GM12878 (cell line): ENCODE results near the gene GTF2F2. TPM values are rescaled to one million over a fixed set of nuclear protein-coding genes. Genes with fewer than 3 reads are reported as not detected.

Experiments
- ATF7 ChIP-seq: fragments of 450-650 bp; IDR thresholded peaks from 2 replicates; pipeline ENCODE4 v1.6.1; 2016; ENCODE audit warnings: low read depth, mild to moderate bottlenecking
- BHLHE40 ChIP-seq, 2 experiments: fragments of 450-650 bp in 1 of 2; IDR thresholded peaks; 2 replicates each; pipeline ENCODE4 v1.6.1; 2011 to 2017; ENCODE audit warnings: low read depth in 2 of 2, borderline replicate concordance in 1 of 2, improper control_type of control experiment in 1 of 2, low read length in 1 of 2, mild to moderate bottlenecking in 1 of 2
- CBFB ChIP-seq: IDR thresholded peaks from 2 replicates; pipeline ENCODE4 v1.6.1; 2016; ENCODE audit warnings: antibody characterized with exemption, low read depth
- CBX5 ChIP-seq: sonication (generic); IDR thresholded peaks from 2 replicates; pipeline ENCODE4 v1.6.1; 2016; ENCODE audit warnings: low read depth, moderate library complexity, mild to moderate bottlenecking, inconsistent platforms
- ETV6 ChIP-seq, 2 experiments: fragments of 450-650 bp in 1 of 2; IDR thresholded peaks in 1 of 2; conservative IDR thresholded peaks in 1 of 2; 2 replicates each; pipeline ENCODE4 v1.6.1; 2014; ENCODE audit warnings: antibody characterized with exemption in 1 of 2, borderline replicate concordance in 1 of 2, low read depth in 1 of 2, mild to moderate bottlenecking in 1 of 2, moderate library complexity in 1 of 2
- IKZF2 ChIP-seq, 2 experiments: fragments of 450-650 bp; IDR thresholded peaks; 2 replicates each; pipeline ENCODE4 v1.6.1; 2017; ENCODE audit warnings: mild to moderate bottlenecking in 2 of 2, moderate library complexity in 2 of 2
- IRF4 ChIP-seq: IDR thresholded peaks from 2 replicates; pipeline ENCODE4 v1.6.1; 2011; ENCODE audit warnings: low read depth, low read length
- KAT2A ChIP-seq: conservative IDR thresholded peaks from 2 replicates; pipeline ENCODE4 v1.6.1; 2011; ENCODE audit warnings: low read depth, low read length; ENCODE audit not compliant: control insufficient read depth
- MTA2 ChIP-seq: fragments of 450-650 bp; IDR thresholded peaks from 2 replicates; pipeline ENCODE4 v1.6.1; 2016; ENCODE audit warnings: low read depth, mild to moderate bottlenecking, moderate library complexity
- POLR2A ChIP-seq: IDR thresholded peaks from 2 replicates; pipeline ENCODE4 v1.6.1; 2011; ENCODE audit warnings: low read depth, mild to moderate bottlenecking, low read length
- POU2F2 ChIP-seq: IDR thresholded peaks from 3 replicates; pipeline ENCODE4 v1.6.1; 2011; ENCODE audit warnings: low read depth, mild to moderate bottlenecking, low read length, borderline replicate concordance
- RFX5 ChIP-seq: IDR thresholded peaks from 2 replicates; pipeline ENCODE4 v1.6.1; 2011; ENCODE audit warnings: low read depth, low read length, improper control_type of control experiment
- SMARCA5 ChIP-seq: fragments of 450-650 bp; IDR thresholded peaks from 2 replicates; pipeline ENCODE4 v1.6.1; 2017; ENCODE audit warnings: mild to moderate bottlenecking
- SPI1 ChIP-seq: IDR thresholded peaks from 2 replicates; pipeline ENCODE4 v1.6.1; 2011; ENCODE audit warnings: low read depth, mild to moderate bottlenecking, low read length, moderate library complexity, borderline replicate concordance; ENCODE audit not compliant: insufficient read depth
- SREBF2 ChIP-seq: IDR thresholded peaks from 2 replicates; pipeline ENCODE4 v1.6.1; 2012; ENCODE audit warnings: mild to moderate bottlenecking, low read length
- SUPT20H ChIP-seq: IDR thresholded peaks from 2 replicates; pipeline ENCODE4 v1.6.1; 2011; ENCODE audit warnings: low read depth, mild to moderate bottlenecking, low read length, moderate library complexity, borderline replicate concordance; ENCODE audit not compliant: control insufficient read depth
- TAF1 ChIP-seq: IDR thresholded peaks from 2 replicates; pipeline ENCODE4 v1.6.1; 2011; ENCODE audit warnings: mild to moderate bottlenecking, low read depth, low read length, borderline replicate concordance
- ZNF217 ChIP-seq: fragments of 450-650 bp; IDR thresholded peaks from 2 replicates; pipeline ENCODE4 v1.6.1; 2017; ENCODE audit warnings: antibody characterized with exemption, mild to moderate bottlenecking
- ZZZ3 ChIP-seq: IDR thresholded peaks from 2 replicates; pipeline ENCODE4 v1.6.1; 2011; ENCODE audit warnings: low read depth; ENCODE audit not compliant: control insufficient read depth, insufficient read length
- polyA plus RNA-seq, 11 experiments: library from polyadenylated mRNA; depleted of rRNA in 4 of 11; unstranded in 6 of 11; stranded (reverse) in 5 of 11; fragments of >200 nt; fragmentation: Nextera tagmentation in 4 of 11; fragmentation: Illumina TruSeq in 1 of 11; extraction: Ambion mirVana in 4 of 11; extraction: Trizol in 1 of 11; gene quantifications; 1 replicate in 1 of 11; 2 replicates in 10 of 11; pipeline versions ENCODE4 v1.2.1 to v1.2.3, GENCODE V29; 2011 to 2016; ENCODE audit warnings: inconsistent platforms in 2 of 11, missing spikeins in 2 of 11, low read depth in 1 of 11
- total RNA-seq, 4 experiments: library from RNA; depleted of rRNA in 3 of 4; stranded (reverse); fragments of >200 nt in 3 of 4; fragmentation: Illumina TruSeq in 1 of 4; extraction: Trizol in 1 of 4; gene quantifications; 2 replicates each; pipeline versions ENCODE4 v1.2.1 to v1.2.3, GENCODE V29; 2013 to 2021
- TF ChIP-seq, protein P1 (sequence below): fragments of 450-650 bp; IDR thresholded peaks from 2 replicates; pipeline ENCODE4 v1.6.1; 2017; ENCODE audit warnings: mild to moderate bottlenecking, moderate library complexity
- TF ChIP-seq, protein P2 (sequence below): IDR thresholded peaks from 2 replicates; pipeline ENCODE4 v1.6.1; 2012; ENCODE audit warnings: low read depth, low read length, improper control_type of control experiment
- TF ChIP-seq, protein P3 (sequence below): fragments of 450-650 bp; IDR thresholded peaks from 2 replicates; pipeline ENCODE4 v1.6.1; 2016; ENCODE audit warnings: mild to moderate bottlenecking
- TF ChIP-seq, protein P4 (sequence below): IDR thresholded peaks from 2 replicates; pipeline ENCODE4 v1.6.1; 2011; ENCODE audit warnings: low read depth, mild to moderate bottlenecking, low read length, moderate library complexity, borderline replicate concordance; ENCODE audit errors: extremely low read depth

Gene GTF2F2
- total and polyA plus RNA-seq, 10 of the 15 experiments (the other 5 are each of a cell fraction or from before 2014, with no cell fraction given), result 14.5 to 30.8 (median 22.6) TPM

DNA sequence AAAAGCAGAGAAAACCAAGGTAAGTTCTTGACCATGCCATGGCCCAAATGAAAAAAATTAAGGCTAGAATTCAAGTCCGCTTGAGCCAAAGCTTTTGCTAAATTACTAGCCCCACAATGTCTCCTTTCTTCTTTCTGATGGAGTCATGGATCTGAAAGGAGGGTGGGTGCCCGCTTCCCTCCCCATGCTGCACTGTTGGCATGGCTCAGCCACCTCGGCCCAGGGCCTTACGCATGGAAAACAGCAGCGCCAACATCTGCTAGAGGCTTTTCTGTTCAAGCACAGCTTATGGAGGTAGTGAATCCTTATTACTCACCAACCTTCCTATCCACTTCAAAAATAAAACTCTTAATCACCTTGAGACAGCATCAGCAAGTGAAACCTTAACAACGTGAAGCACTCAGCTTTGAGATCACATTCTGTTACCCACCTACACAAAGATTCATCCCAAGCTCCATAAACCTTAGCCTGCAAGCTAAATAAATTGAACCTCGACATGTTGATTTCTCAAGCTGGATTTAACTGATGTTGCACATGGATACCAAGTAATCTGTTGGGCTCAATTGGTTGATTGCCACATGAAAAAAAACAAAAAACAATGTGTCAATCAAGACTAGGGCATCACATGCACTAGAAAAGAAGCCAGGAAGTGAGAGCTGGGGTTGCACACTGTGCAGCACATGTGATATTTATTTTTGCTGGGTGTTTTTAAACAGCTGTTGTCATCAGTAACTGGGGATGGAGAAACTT is 177.3 kb downstream of the GTF2F2 start (continued):
- no peak for TF ChIP-seq ATF7
- TF ChIP-seq TAF1, result no peak
- TF ChIP-seq POU2F2, result no peak
- TF ChIP-seq ETV6 (conservative IDR thresholded peaks at IDR 0.05 in 1 of 2, IDR thresholded peaks at IDR 0.05 in 1 of 2; ENCODE audit: borderline replicate concordance in 1 of 2, low read depth in 1 of 2), result no peak
- TF ChIP-seq IRF4, result no peak
- no peak for TF ChIP-seq ZNF217
- TF ChIP-seq, protein P1, sequence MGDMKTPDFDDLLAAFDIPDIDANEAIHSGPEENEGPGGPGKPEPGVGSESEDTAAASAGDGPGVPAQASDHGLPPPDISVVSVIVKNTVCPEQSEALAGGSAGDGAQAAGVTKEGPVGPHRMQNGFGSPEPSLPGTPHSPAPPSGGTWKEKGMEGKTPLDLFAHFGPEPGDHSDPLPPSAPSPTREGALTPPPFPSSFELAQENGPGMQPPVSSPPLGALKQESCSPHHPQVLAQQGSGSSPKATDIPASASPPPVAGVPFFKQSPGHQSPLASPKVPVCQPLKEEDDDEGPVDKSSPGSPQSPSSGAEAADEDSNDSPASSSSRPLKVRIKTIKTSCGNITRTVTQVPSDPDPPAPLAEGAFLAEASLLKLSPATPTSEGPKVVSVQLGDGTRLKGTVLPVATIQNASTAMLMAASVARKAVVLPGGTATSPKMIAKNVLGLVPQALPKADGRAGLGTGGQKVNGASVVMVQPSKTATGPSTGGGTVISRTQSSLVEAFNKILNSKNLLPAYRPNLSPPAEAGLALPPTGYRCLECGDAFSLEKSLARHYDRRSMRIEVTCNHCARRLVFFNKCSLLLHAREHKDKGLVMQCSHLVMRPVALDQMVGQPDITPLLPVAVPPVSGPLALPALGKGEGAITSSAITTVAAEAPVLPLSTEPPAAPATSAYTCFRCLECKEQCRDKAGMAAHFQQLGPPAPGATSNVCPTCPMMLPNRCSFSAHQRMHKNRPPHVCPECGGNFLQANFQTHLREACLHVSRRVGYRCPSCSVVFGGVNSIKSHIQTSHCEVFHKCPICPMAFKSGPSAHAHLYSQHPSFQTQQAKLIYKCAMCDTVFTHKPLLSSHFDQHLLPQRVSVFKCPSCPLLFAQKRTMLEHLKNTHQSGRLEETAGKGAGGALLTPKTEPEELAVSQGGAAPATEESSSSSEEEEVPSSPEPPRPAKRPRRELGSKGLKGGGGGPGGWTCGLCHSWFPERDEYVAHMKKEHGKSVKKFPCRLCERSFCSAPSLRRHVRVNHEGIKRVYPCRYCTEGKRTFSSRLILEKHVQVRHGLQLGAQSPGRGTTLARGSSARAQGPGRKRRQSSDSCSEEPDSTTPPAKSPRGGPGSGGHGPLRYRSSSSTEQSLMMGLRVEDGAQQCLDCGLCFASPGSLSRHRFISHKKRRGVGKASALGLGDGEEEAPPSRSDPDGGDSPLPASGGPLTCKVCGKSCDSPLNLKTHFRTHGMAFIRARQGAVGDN, result no peak
- no peak for TF ChIP-seq CBX5
- no peak for TF ChIP-seq SMARCA5
- TF ChIP-seq BHLHE40 (IDR thresholded peaks at IDR 0.05; ENCODE audit: borderline replicate concordance in 1 of 2, low read depth in 2 of 2, low read length in 1 of 2), result peak in 1 of 2 experiments; percentile 40; a peak in 2 of 4 replicates
- no peak for TF ChIP-seq IKZF2 (IDR thresholded peaks at IDR 0.05)
- no peak for TF ChIP-seq POLR2A
- TF ChIP-seq SUPT20H, result no peak
- TF ChIP-seq, protein P2, sequence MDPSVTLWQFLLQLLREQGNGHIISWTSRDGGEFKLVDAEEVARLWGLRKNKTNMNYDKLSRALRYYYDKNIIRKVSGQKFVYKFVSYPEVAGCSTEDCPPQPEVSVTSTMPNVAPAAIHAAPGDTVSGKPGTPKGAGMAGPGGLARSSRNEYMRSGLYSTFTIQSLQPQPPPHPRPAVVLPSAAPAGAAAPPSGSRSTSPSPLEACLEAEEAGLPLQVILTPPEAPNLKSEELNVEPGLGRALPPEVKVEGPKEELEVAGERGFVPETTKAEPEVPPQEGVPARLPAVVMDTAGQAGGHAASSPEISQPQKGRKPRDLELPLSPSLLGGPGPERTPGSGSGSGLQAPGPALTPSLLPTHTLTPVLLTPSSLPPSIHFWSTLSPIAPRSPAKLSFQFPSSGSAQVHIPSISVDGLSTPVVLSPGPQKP, result no peak
- peak; percentile 91 for TF ChIP-seq RFX5
- TF ChIP-seq, protein P3, sequence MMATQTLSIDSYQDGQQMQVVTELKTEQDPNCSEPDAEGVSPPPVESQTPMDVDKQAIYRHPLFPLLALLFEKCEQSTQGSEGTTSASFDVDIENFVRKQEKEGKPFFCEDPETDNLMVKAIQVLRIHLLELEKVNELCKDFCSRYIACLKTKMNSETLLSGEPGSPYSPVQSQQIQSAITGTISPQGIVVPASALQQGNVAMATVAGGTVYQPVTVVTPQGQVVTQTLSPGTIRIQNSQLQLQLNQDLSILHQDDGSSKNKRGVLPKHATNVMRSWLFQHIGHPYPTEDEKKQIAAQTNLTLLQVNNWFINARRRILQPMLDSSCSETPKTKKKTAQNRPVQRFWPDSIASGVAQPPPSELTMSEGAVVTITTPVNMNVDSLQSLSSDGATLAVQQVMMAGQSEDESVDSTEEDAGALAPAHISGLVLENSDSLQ, result peak; percentile 96
- no peak for TF ChIP-seq ZZZ3
- TF ChIP-seq, protein P4, sequence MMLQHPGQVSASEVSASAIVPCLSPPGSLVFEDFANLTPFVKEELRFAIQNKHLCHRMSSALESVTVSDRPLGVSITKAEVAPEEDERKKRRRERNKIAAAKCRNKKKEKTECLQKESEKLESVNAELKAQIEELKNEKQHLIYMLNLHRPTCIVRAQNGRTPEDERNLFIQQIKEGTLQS, result no peak
- TF ChIP-seq CBFB, result no peak
- TF ChIP-seq MTA2, result no peak
- TF ChIP-seq SPI1, result peak; percentile 30; the same call in 1 of the 2 replicates
- TF ChIP-seq KAT2A, result no peak
- TF ChIP-seq SREBF2, result no peak
